ENCODE results near the gene BRINP2.

The BRINP2 gene

GRCh38 chr1:177301425-177302124 is 130.8 kb downstream of the BRINP2 start:
- in situ Hi-C loops (cut with HindIII; ENCODE audit: low sequenced_read_pairs) = no loop called here
- no peak for DNase-seq (ENCODE audit: low read depth)
- no peak for TF ChIP-seq CTCF (IDR thresholded peaks at IDR 0.05; ENCODE audit: low read depth, low read length, missing control alignments)
- H3K4me3 ChIP-seq (ENCODE audit: low read depth, low read length) = no peak overlapping the region

GRCh38 chr1:177302357-177303044 is 131.7 kb downstream of the BRINP2 start:
- no peak for DNase-seq (ENCODE audit: low read depth)

GRCh38 chr1:177305040-177306018 is 134.6 kb downstream of the BRINP2 start:
- in situ Hi-C loops (cut with HindIII; ENCODE audit: low sequenced_read_pairs) = no loop called here
- no peak for TF ChIP-seq CTCF (IDR thresholded peaks at IDR 0.05; ENCODE audit: low read depth, low read length, missing control alignments)
- no peak overlapping the region for H3K4me3 ChIP-seq (ENCODE audit: low read depth, low read length)
- DNase-seq (ENCODE audit: low read depth) = no peak

More at GRCh38 chr1:177302357-177303044, 131.7 kb downstream of the BRINP2 start:
- no peak for TF ChIP-seq CTCF (IDR thresholded peaks at IDR 0.05; ENCODE audit: low read depth, low read length, missing control alignments)
- no peak overlapping the region for H3K4me3 ChIP-seq (ENCODE audit: low read depth, low read length)
- in situ Hi-C loops (cut with HindIII; ENCODE audit: low sequenced_read_pairs) = no loop called here

- in situ Hi-C loops (cut with HindIII; ENCODE audit: low sequenced_read_pairs) = no loop called here
- H3K4me3 ChIP-seq (ENCODE audit: low read depth, low read length) = no peak overlapping the region
- no peak for DNase-seq (ENCODE audit: low read depth)
- no peak for TF ChIP-seq CTCF (IDR thresholded peaks at IDR 0.05; ENCODE audit: low read depth, low read length, missing control alignments)
These were observed 135.3 kb downstream of the BRINP2 start for GRCh38 chr1:177306019-177306415.

- no peak for DNase-seq (ENCODE audit: low read depth)
- in situ Hi-C loops (cut with HindIII; ENCODE audit: low sequenced_read_pairs) = no loop called here
- H3K4me3 ChIP-seq (ENCODE audit: low read depth, low read length) = no peak overlapping the region
- TF ChIP-seq CTCF (IDR thresholded peaks at IDR 0.05; ENCODE audit: low read depth, low read length, missing control alignments) = no peak
These were observed 136.2 kb downstream of the BRINP2 start for GRCh38 chr1:177306981-177307380.

GRCh38 chr1:177307771-177308170 is 137.0 kb downstream of the BRINP2 start:
- TF ChIP-seq CTCF (IDR thresholded peaks at IDR 0.05; ENCODE audit: low read depth, low read length, missing control alignments) = no peak
- in situ Hi-C loops (cut with HindIII; ENCODE audit: low sequenced_read_pairs) = no loop called here
- H3K4me3 ChIP-seq (ENCODE audit: low read depth, low read length) = no peak overlapping the region
- no peak for DNase-seq (ENCODE audit: low read depth)
